Sigmoid colon (tissue), 4 donors: ENCODE data around the gene IL17RD.

Source experiments
- CTCF ChIP-seq, 4 experiments: fragments of 450-650 bp in 3 of 4; fragments of 200-600 bp in 1 of 4; IDR thresholded peaks; one replicate each; pipeline ENCODE4 v1.5.1; 2016 to 2019; ENCODE audit warnings: antibody characterized with exemption in 4 of 4, mild to moderate bottlenecking in 3 of 4, moderate library complexity in 2 of 4
- EP300 ChIP-seq, 4 donors: sonication (generic); formaldehyde crosslinking; IDR thresholded peaks; one replicate each; pipeline ENCODE4 v1.6.1; 2017; ENCODE audit warnings: antibody characterized with exemption in 4 of 4
- POLR2A ChIP-seq, 2 donors: fragments of 450-650 bp; IDR thresholded peaks; one replicate each; pipeline ENCODE4 v1.6.1; 2016; ENCODE audit warnings: antibody characterized with exemption in 2 of 2, mild to moderate bottlenecking in 2 of 2, moderate library complexity in 2 of 2
- POLR2AphosphoS5 ChIP-seq, 4 donors: sonication (generic); formaldehyde crosslinking; IDR thresholded peaks; one replicate each; pipeline ENCODE4 v1.6.1; 2017; ENCODE audit warnings: antibody characterized with exemption in 4 of 4

GRCh38 chr3:57048728-57049127, 116.4 kb downstream of the IL17RD start:
- TF ChIP-seq CTCF (IDR thresholded peaks at IDR 0.05) (no peak), POLR2AphosphoS5 (IDR thresholded peaks at IDR 0.05) (no peak), EP300 (IDR thresholded peaks at IDR 0.05) (no peak), POLR2A (IDR thresholded peaks at IDR 0.05) (no peak)
